KMS-11 (cell line): ENCODE measurements around the gene PPFIA1.

ENCODE experiments used
- H2AFZ ChIP-seq: fragments of 200-600 bp; sonication (generic); 2 replicates; pipeline ENCODE4 v1.6.1; 2016; ENCODE audit warnings: antibody characterized with exemption, mixed run types, low read depth
- H3K27ac ChIP-seq: fragments of 200-600 bp; sonication (generic); 2 replicates; pipeline ENCODE4 v1.6.1; 2016; ENCODE audit warnings: mild to moderate bottlenecking, mixed run types
- H3K27me3 ChIP-seq: fragments of 200-600 bp; sonication (generic); 2 replicates; pipeline ENCODE4 v1.6.1; 2017; ENCODE audit warnings: mild to moderate bottlenecking, low read depth, mixed run types, moderate library complexity; ENCODE audit not compliant: insufficient read depth
- H3K36me3 ChIP-seq: fragments of 200-600 bp; sonication (generic); 2 replicates; pipeline ENCODE4 v1.6.1; 2017; ENCODE audit warnings: mild to moderate bottlenecking, mixed run types; ENCODE audit not compliant: insufficient read depth
- H3K4me1 ChIP-seq: fragments of 200-600 bp; sonication (generic); 2 replicates; pipeline ENCODE4 v1.6.1; 2016; ENCODE audit warnings: mild to moderate bottlenecking, low read depth, mixed run types; ENCODE audit not compliant: poor library complexity, severe bottlenecking
- H3K4me2 ChIP-seq: fragments of 200-600 bp; sonication (generic); 2 replicates; pipeline ENCODE4 v1.7.0; 2016; ENCODE audit warnings: mild to moderate bottlenecking, mixed run types
- H3K4me3 ChIP-seq: fragments of 200-600 bp; sonication (generic); IDR thresholded peaks from 2 replicates; pipeline ENCODE4 v1.6.1; 2017; ENCODE audit warnings: low read depth, low read length, mixed read lengths; ENCODE audit not compliant: insufficient read depth
- H3K79me2 ChIP-seq: fragments of 200-600 bp; sonication (generic); 2 replicates; pipeline ENCODE4 v1.6.1; 2016; ENCODE audit warnings: low read depth, mixed run types; ENCODE audit not compliant: insufficient read depth
- H3K9ac ChIP-seq: fragments of 200-600 bp; sonication (generic); 2 replicates; pipeline ENCODE4 v1.6.1; 2016; ENCODE audit warnings: mild to moderate bottlenecking, mixed run types
- H4K20me1 ChIP-seq: fragments of 200-600 bp; sonication (generic); 2 replicates; pipeline ENCODE4 v1.6.1; 2016; ENCODE audit warnings: mild to moderate bottlenecking, mixed run types; ENCODE audit not compliant: insufficient read depth
- CTCF ChIP-seq: fragments of 200-600 bp; sonication (generic); conservative IDR thresholded peaks from 2 replicates; pipeline ENCODE4 v1.6.1; 2017; ENCODE audit warnings: low read depth, mild to moderate bottlenecking, antibody characterized with exemption, low read length, moderate library complexity, mixed read lengths

PPFIA1 gene

DNA sequence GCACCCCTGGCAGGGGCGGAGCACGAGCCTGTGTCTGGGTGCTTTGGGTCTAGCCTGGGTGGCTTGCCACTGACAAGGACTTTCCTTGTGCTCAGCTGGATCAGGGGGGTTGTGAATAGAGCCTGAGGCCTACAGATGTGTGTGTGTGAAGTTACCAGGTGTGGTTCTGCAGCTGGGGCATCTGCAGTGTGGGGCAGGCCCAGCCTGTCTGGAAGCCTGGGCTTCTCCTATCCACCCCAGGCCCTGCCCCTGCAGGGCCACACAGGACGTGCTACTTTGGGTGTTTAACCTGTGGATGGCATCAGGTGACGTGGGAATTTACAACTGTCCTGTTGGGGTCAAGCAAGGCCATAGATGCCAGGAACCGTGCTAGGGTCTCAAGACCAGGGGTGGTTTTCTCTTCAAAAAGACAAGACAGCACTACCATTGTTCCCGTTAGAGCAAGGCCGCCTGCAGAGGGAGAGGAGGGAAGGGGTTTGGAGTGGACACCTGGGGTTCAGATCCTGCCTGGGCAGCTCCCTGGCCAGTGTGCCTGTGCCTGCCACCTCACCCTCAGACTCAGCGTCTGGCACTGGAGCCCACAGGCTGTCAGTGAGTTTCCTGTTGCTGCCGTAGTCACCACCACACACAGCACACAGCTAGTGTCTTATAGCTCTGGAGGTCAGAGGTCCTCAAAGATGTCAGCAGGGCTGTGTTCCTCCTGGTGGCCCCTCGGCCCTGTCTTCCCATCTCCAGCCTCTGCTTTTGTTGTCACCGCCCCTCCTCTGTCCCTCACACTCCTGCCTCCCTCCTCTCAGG lies 159.4 kb downstream of the PPFIA1 start:
- H3K4me1 ChIP-seq, result no peaks in the 10 kb centered on the region
- no peak for TF ChIP-seq CTCF
- no peak overlapping the region for H3K27ac ChIP-seq

DNA sequence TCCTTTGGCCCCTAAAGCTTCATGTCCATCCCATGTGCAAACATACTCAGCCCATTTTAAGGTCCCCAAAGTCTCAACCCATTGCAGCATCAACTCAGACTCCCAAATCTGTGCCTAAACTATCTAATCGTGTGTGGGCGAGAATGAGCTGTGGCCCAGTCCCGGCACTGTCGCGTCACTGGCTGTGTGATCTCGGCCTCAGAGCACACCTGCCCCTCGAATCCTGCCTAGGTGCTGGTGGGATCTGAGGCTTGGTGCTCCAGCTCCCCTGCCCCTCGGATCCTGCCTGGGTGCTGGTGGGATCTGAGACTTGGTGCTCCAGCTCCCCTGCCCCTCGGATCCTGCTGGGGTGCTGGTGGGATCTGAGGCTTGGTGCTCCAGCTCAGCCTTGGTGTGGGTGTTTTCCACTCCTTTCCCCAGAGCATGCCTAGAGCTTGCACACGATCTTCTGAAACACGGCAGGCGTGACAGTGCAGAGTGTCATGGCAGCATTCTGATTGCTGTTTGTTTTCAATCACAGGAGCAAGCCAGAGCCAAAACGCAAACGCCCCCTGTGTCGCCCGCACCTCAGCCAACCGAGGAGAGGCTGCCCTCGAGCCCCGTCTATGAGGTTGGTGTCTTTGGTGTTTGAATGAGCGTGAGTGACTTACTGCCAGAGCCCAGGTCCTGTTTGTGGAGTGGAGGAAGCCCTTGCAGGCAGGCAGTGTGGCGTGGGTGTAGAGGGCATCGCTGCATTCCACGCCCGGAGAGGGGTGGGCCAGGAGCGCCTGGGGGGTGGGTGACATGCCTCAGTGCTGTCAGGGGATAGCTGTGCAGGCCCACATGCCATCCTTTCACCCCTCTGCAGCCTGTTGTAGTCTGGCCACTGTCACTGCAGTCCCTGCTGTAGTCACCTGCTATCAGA lies 160.4 kb downstream of the PPFIA1 start:
- Histone ChIP-seq H3K27me3 (no peaks in the 10 kb centered on the region), H3K4me1 (no peaks in the 10 kb centered on the region), H3K4me2 (no peak overlapping the region), H3K4me3 (no peak overlapping the region), H3K9ac (no peak overlapping the region), H2AFZ (no peak overlapping the region), H4K20me1 (no peaks in the 10 kb centered on the region), H3K36me3 (no peaks in the 10 kb centered on the region), H3K27ac (no peak overlapping the region), H3K79me2 (no peaks in the 10 kb centered on the region)
- no peak for TF ChIP-seq CTCF

More for the DNA sequence above, 159.4 kb downstream of the PPFIA1 start:
- Histone ChIP-seq H3K4me2 (no peak overlapping the region), H4K20me1 (no peaks in the 10 kb centered on the region), H3K9ac (no peak overlapping the region), H3K27me3 (no peaks in the 10 kb centered on the region), H2AFZ (no peak overlapping the region), H3K79me2 (no peaks in the 10 kb centered on the region), H3K36me3 (no peaks in the 10 kb centered on the region), H3K4me3 (no peak overlapping the region)

GRCh38 chr11:70431611-70432010 lies 161.1 kb downstream of the PPFIA1 start:
- Histone ChIP-seq H3K4me2 (no peak overlapping the region), H3K79me2 (no peaks in the 10 kb centered on the region), H2AFZ (no peak overlapping the region), H3K4me1 (no peaks in the 10 kb centered on the region), H4K20me1 (no peaks in the 10 kb centered on the region), H3K4me3 (no peak overlapping the region), H3K9ac (no peak overlapping the region), H3K27me3 (no peaks in the 10 kb centered on the region), H3K27ac (no peak overlapping the region), H3K36me3 (no peaks in the 10 kb centered on the region)
- no peak for TF ChIP-seq CTCF

GRCh38 chr11:70432065-70432464 lies 161.6 kb downstream of the PPFIA1 start:
- H3K27ac ChIP-seq, result no peak overlapping the region
- H2AFZ ChIP-seq, result no peak overlapping the region
- no peaks in the 10 kb centered on the region for H3K27me3 ChIP-seq
- H3K79me2 ChIP-seq, result no peaks in the 10 kb centered on the region
- no peak overlapping the region for H3K9ac ChIP-seq
- H3K4me2 ChIP-seq, result no peak overlapping the region
- H3K4me3 ChIP-seq, result no peak overlapping the region
- no peaks in the 10 kb centered on the region for H3K4me1 ChIP-seq
- no peaks in the 10 kb centered on the region for H4K20me1 ChIP-seq
- H3K36me3 ChIP-seq, result no peaks in the 10 kb centered on the region
- no peak for TF ChIP-seq CTCF
